ENCODE data around the gene GJC1.

Gene GJC1

DNA sequence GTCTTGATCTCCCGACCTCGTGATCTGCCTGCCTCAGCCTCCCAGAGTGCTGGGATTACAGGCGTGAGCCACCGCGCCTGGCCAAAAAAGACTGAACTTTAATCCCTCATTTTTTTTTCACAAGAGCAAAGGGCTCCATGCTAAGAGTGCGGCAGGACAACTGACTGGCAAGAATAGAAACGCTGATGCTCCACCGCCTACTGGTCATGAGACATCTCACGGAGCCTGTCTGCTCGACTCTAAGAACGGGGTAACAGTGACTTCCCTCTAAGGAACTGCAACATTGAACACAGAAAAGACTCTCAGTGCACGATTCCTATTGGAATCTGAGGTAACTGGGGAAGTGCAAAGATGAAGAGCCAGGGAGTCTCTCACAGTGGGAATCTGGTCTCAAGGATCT lies 41.5 kb upstream of the GJC1 start:
- in situ Hi-C loops (cut with MboI; ENCODE audit: low sequenced_read_pairs, unreplicated experiment), result no loop called here
- no peak for TF ChIP-seq CTCF (IDR thresholded peaks at IDR 0.05; ENCODE audit: borderline replicate concordance, control extremely low read depth, extremely low read depth, insufficient read depth, missing control alignments)

DNA sequence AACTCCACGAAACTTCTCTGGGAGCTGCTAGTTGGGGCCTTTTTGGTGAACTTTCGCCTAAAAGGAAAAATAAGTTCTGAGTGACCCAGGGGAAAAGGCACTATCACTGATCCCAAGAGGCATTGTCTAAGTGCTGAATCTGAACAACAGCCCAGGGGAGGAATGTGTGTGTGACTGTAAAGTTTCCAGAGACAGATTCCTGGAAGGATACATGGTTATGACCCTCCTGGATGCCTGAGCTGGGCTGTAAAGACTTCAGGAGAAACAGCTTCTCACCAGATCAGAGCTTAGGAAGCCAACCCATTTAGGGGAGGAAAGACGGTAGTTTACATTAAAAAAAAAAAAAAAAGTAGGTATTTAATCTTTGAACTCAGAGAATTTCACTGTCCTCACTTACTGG lies 37.8 kb upstream of the GJC1 start:
- TF ChIP-seq CTCF (IDR thresholded peaks at IDR 0.05; ENCODE audit: borderline replicate concordance, control extremely low read depth, extremely low read depth, insufficient read depth, missing control alignments), result no peak
- no peak for DNase-seq (ENCODE audit: low spot score)
- in situ Hi-C loops (cut with MboI; ENCODE audit: low sequenced_read_pairs, unreplicated experiment), result loop anchor here (10.0 kb wide), 1 partner anchor 93 kb away; no protein-coding TSS in a partner anchor

More for the DNA sequence above, 41.5 kb upstream of the GJC1 start:
- no peak for DNase-seq (ENCODE audit: low spot score)

DNA sequence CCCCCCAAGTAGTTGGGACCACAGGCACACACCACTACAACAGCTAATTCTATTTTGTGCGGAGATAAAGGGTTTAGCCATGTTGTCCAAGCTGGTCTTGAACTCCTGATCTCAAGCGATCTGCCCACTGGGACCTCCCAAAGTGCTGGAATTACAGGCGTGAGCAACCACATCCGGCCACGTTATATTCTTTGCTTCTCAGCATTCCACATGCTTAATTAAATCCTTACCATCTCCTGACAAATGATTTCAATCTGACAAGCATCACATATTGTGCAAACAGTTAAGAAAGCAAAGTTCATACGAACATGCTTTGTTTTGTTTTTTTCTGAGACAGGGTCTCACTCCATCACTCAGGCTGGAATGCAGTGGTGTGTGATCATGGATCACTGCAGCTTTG lies 35.8 kb upstream of the GJC1 start:
- TF ChIP-seq CTCF (IDR thresholded peaks at IDR 0.05; ENCODE audit: borderline replicate concordance, control extremely low read depth, extremely low read depth, insufficient read depth, missing control alignments), result no peak
- in situ Hi-C loops (cut with MboI; ENCODE audit: low sequenced_read_pairs, unreplicated experiment), result loop anchor here (10.0 kb wide), 1 partner anchor 91 kb away; no protein-coding TSS in a partner anchor
- no peak for DNase-seq (ENCODE audit: low spot score)

GRCh38 chr17:44865231-44865660 lies 35.2 kb upstream of the GJC1 start:
- DNase-seq (ENCODE audit: low spot score), result peak; percentile 78
- in situ Hi-C loops (cut with MboI; ENCODE audit: low sequenced_read_pairs, unreplicated experiment), result loop anchor here (10.0 kb wide), 1 partner anchor 90 kb away; no protein-coding TSS in a partner anchor

GRCh38 chr17:44864831-44865230 lies 34.7 kb upstream of the GJC1 start:
- TF ChIP-seq CTCF (IDR thresholded peaks at IDR 0.05; ENCODE audit: borderline replicate concordance, control extremely low read depth, extremely low read depth, insufficient read depth, missing control alignments), result no peak
- in situ Hi-C loops (cut with MboI; ENCODE audit: low sequenced_read_pairs, unreplicated experiment), result loop anchor here (10.0 kb wide), 1 partner anchor 90 kb away; no protein-coding TSS in a partner anchor
- DNase-seq (ENCODE audit: low spot score), result no peak

More at GRCh38 chr17:44865231-44865660, 35.2 kb upstream of the GJC1 start:
- peak; percentile 68 for TF ChIP-seq CTCF (IDR thresholded peaks at IDR 0.05; ENCODE audit: borderline replicate concordance, control extremely low read depth, extremely low read depth, insufficient read depth, missing control alignments)

- in situ Hi-C loops (cut with MboI; ENCODE audit: low sequenced_read_pairs, unreplicated experiment), result loop anchor here (10.0 kb wide), 1 partner anchor 88 kb away; no protein-coding TSS in a partner anchor
- no peak for TF ChIP-seq CTCF (IDR thresholded peaks at IDR 0.05; ENCODE audit: borderline replicate concordance, control extremely low read depth, extremely low read depth, insufficient read depth, missing control alignments)
- no peak for DNase-seq (ENCODE audit: low spot score)
These were observed 33.2 kb upstream of the GJC1 start for GRCh38 chr17:44863061-44863918.

All from GM13976 (cell line).